ENCODE data around the gene ARSB.

DNA sequence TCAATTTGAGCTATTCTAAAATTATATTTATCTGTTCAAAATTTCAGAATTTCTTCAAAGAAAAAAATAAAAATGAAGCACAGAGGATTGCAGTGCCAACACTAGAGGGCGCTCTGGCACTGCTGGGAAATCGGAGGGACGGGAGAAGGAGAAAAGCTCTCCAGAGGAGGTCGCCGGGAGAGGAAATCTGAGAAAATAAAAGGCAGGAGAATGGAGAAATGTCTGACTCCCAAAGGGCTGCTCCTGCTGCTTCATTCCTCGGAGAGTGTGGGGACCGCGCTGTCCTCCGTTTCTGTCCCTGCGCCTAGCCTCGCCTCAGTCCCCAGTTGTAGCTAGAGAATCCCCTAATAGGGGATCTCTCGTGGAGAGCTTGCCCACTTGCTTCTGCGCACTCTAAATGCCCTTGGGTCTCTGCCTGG lies 40.0 kb upstream of the ARSB start:
- TF ChIP-seq, protein P1, sequence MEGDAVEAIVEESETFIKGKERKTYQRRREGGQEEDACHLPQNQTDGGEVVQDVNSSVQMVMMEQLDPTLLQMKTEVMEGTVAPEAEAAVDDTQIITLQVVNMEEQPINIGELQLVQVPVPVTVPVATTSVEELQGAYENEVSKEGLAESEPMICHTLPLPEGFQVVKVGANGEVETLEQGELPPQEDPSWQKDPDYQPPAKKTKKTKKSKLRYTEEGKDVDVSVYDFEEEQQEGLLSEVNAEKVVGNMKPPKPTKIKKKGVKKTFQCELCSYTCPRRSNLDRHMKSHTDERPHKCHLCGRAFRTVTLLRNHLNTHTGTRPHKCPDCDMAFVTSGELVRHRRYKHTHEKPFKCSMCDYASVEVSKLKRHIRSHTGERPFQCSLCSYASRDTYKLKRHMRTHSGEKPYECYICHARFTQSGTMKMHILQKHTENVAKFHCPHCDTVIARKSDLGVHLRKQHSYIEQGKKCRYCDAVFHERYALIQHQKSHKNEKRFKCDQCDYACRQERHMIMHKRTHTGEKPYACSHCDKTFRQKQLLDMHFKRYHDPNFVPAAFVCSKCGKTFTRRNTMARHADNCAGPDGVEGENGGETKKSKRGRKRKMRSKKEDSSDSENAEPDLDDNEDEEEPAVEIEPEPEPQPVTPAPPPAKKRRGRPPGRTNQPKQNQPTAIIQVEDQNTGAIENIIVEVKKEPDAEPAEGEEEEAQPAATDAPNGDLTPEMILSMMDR (IDR thresholded peaks at IDR 0.05), result peak; percentile 88 to 99 (median 94)
- no peak for TF ChIP-seq POLR2A (IDR thresholded peaks at IDR 0.05)
